ENCODE measurements around the gene PCCA. TPM values are rescaled to one million over a fixed set of nuclear protein-coding genes. Genes with fewer than 3 reads are reported as not detected.

PCCA gene
- total RNA-seq, 3 donors from 2014 or later: 46.6 to 69.8 (median 64.7) TPM

GRCh38 chr13:100529666-100530377 is 440.9 kb downstream of the PCCA start:
- Histone ChIP-seq H3K4me3 (no peak overlapping the region), H3K27me3 (no peaks in the 10 kb centered on the region), H3K4me1 (no peaks in the 10 kb centered on the region), H3K9me3 (no peaks in the 10 kb centered on the region), H3K36me3 (no peaks in the 10 kb centered on the region), H3K27ac (peak overlapping the region; percentile 33 to 74)
- intact Hi-C loops (cut with DNase I; ENCODE audit: low total_unique reads): no loop called here
- TF ChIP-seq POLR2AphosphoS5 (IDR thresholded peaks at IDR 0.05) (no peak), POLR2A (IDR thresholded peaks at IDR 0.05) (no peak)
- TF ChIP-seq, protein P1, sequence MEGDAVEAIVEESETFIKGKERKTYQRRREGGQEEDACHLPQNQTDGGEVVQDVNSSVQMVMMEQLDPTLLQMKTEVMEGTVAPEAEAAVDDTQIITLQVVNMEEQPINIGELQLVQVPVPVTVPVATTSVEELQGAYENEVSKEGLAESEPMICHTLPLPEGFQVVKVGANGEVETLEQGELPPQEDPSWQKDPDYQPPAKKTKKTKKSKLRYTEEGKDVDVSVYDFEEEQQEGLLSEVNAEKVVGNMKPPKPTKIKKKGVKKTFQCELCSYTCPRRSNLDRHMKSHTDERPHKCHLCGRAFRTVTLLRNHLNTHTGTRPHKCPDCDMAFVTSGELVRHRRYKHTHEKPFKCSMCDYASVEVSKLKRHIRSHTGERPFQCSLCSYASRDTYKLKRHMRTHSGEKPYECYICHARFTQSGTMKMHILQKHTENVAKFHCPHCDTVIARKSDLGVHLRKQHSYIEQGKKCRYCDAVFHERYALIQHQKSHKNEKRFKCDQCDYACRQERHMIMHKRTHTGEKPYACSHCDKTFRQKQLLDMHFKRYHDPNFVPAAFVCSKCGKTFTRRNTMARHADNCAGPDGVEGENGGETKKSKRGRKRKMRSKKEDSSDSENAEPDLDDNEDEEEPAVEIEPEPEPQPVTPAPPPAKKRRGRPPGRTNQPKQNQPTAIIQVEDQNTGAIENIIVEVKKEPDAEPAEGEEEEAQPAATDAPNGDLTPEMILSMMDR (IDR thresholded peaks at IDR 0.05): no peak
- DNase-seq (ENCODE audit: low spot score in 2 of 2): no peak

DNA sequence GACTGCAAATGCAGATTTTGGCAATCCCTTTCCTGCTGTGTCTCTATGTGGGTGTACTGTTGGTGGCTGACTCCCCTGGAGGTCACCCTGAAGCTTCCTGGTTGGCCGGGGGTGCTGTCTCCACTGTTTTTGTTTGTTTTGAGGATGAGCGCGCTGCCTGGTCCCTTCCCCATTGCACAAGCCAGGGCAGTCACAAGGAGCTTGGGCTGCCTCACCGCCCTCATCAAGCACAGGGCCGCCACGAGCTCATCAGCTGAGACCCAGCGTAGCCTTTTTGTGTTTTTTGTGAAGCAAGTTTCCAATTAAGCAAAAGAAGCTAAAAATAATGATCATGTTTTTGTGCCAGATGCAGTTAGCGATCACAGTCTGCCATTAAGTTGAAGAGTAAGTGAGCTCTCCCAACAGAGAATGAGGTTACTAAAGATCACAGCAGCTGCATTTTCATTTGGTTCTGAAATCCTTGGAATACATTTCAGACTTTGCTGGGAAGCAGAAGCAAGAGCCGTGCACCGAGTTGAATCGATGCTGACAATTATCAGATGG is 441.8 kb downstream of the PCCA start:
- TF ChIP-seq, protein P1 (IDR thresholded peaks at IDR 0.05): no peak
- peak in 2 of 3 donors; percentile 12 to 67 for TF ChIP-seq POLR2AphosphoS5 (IDR thresholded peaks at IDR 0.05)
- DNase-seq (ENCODE audit: low spot score in 2 of 2): peak in 1 of 2 donors; percentile 45
- Histone ChIP-seq H3K9me3 (no peaks in the 10 kb centered on the region), H3K4me3 (peak overlapping the region in 1 of 3 donors; percentile 5), H3K4me1 (no peaks in the 10 kb centered on the region), H3K27ac (peak overlapping the region; percentile 48 to 74), H3K27me3 (no peaks in the 10 kb centered on the region), H3K36me3 (no peaks in the 10 kb centered on the region)
- intact Hi-C loops (cut with DNase I; ENCODE audit: low total_unique reads): no loop called here

- H3K36me3 ChIP-seq: no peaks in the 10 kb centered on the region
- TF ChIP-seq POLR2A (IDR thresholded peaks at IDR 0.05) (no peak), POLR2AphosphoS5 (IDR thresholded peaks at IDR 0.05) (no peak)
- TF ChIP-seq, protein P1 (IDR thresholded peaks at IDR 0.05): no peak
- no peaks in the 10 kb centered on the region for H3K4me1 ChIP-seq
- no peaks in the 10 kb centered on the region for H3K9me3 ChIP-seq
- no peak overlapping the region for H3K4me3 ChIP-seq
- intact Hi-C loops (cut with DNase I; ENCODE audit: low total_unique reads): loop anchor here (1.0 kb wide), 1 partner anchor 24 kb away; no protein-coding TSS in a partner anchor
- no peaks in the 10 kb centered on the region for H3K27me3 ChIP-seq
- no peak for DNase-seq (ENCODE audit: low spot score in 2 of 2)
- peak overlapping the region; percentile 48 to 74 for H3K27ac ChIP-seq
These were observed 443.3 kb downstream of the PCCA start for GRCh38 chr13:100532090-100532766.

DNA sequence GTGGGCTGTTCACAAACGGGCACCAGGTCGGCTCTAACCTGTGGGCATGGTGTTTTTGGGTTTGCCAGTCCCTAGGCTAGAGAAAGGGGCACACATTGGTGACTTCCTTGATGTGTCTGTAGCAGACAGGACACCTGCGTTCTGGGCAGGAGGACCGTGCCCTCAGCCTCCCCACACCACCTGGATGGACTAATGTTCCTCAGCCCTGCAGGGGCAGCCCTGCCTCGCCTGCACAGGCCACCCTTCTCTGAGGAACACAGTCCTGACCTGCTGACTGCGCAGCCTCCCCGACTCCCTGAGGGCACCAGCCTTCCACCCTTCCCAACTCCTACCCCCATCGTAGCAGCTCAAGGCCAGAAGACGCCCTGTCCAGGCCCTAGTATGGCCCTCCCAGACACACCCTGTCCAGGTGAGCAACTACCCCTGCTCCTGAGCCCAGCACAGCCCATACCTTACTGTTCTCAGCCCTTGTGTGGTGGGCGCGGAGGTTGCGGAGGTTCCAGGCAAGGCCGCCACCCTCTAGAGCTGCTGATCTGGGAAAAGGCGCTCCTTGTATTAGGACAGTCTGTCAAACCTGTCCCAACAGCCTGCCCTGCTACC is 444.0 kb downstream of the PCCA start:
- Histone ChIP-seq H3K4me1 (no peaks in the 10 kb centered on the region), H3K27me3 (no peaks in the 10 kb centered on the region), H3K36me3 (no peaks in the 10 kb centered on the region), H3K4me3 (no peak overlapping the region), H3K27ac (no peak overlapping the region), H3K9me3 (no peaks in the 10 kb centered on the region)
- TF ChIP-seq POLR2A (IDR thresholded peaks at IDR 0.05) (no peak), POLR2AphosphoS5 (IDR thresholded peaks at IDR 0.05) (no peak)
- TF ChIP-seq, protein P1 (IDR thresholded peaks at IDR 0.05): no peak
- no peak for DNase-seq (ENCODE audit: low spot score in 2 of 2)
- intact Hi-C loops (cut with DNase I; ENCODE audit: low total_unique reads): loop anchor here (1.0 kb wide), 1 partner anchor 23 kb away; no protein-coding TSS in a partner anchor

Measured in breast epithelium (tissue), 4 donors.